ENCODE data around the gene REPS2. TPM values are rescaled to one million over a fixed set of nuclear protein-coding genes. Genes with fewer than 3 reads are reported as not detected.

The REPS2 gene
- total RNA-seq, 4 donors from 2014 or later: 18.2 to 68.4 (median 20.2) TPM

GRCh38 chrX:16981980-16982379 lies 35.5 kb downstream of the REPS2 start:
- Histone ChIP-seq H3K36me3 (no peaks in the 10 kb centered on the region), H3K4me1 (no peaks in the 10 kb centered on the region), H3K27me3 (no peaks in the 10 kb centered on the region), H3K9me3 (no peaks in the 10 kb centered on the region), H3K27ac (no peak overlapping the region), H3K4me3 (no peak overlapping the region)
- TF ChIP-seq POLR2A (IDR thresholded peaks at IDR 0.05): no peak
- TF ChIP-seq, protein P1, sequence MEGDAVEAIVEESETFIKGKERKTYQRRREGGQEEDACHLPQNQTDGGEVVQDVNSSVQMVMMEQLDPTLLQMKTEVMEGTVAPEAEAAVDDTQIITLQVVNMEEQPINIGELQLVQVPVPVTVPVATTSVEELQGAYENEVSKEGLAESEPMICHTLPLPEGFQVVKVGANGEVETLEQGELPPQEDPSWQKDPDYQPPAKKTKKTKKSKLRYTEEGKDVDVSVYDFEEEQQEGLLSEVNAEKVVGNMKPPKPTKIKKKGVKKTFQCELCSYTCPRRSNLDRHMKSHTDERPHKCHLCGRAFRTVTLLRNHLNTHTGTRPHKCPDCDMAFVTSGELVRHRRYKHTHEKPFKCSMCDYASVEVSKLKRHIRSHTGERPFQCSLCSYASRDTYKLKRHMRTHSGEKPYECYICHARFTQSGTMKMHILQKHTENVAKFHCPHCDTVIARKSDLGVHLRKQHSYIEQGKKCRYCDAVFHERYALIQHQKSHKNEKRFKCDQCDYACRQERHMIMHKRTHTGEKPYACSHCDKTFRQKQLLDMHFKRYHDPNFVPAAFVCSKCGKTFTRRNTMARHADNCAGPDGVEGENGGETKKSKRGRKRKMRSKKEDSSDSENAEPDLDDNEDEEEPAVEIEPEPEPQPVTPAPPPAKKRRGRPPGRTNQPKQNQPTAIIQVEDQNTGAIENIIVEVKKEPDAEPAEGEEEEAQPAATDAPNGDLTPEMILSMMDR (IDR thresholded peaks at IDR 0.05): no peak
- no peak for DNase-seq
- intact Hi-C loops (cut with DNase I; ENCODE audit: low total_unique reads): no loop called here

DNA sequence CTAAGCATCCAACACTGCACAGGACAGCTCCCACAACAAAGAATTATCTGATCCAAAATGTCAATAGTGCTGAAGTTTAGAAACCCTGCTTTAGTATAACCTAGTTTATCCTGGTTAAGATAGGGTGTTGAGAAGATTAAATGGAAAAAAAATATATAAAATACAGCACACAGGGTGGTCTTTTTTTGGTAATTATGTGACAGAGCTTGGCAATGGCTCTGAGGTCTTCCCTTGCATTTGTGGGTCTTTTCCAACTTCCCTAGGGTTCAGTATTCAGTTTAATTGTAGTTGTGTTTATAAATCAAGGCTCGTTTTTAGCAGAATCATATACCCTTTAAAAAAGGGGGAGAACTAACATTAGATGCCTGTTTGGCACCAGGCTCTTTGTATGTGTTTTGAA lies 36.6 kb downstream of the REPS2 start:
- Histone ChIP-seq H3K4me1 (no peaks in the 10 kb centered on the region), H3K36me3 (no peaks in the 10 kb centered on the region), H3K27ac (no peak overlapping the region), H3K4me3 (no peak overlapping the region), H3K27me3 (no peaks in the 10 kb centered on the region), H3K9me3 (no peaks in the 10 kb centered on the region)
- intact Hi-C loops (cut with DNase I; ENCODE audit: low total_unique reads): no loop called here
- DNase-seq: no peak
- TF ChIP-seq POLR2A (IDR thresholded peaks at IDR 0.05): no peak
- TF ChIP-seq, protein P1 (IDR thresholded peaks at IDR 0.05): no peak

DNA sequence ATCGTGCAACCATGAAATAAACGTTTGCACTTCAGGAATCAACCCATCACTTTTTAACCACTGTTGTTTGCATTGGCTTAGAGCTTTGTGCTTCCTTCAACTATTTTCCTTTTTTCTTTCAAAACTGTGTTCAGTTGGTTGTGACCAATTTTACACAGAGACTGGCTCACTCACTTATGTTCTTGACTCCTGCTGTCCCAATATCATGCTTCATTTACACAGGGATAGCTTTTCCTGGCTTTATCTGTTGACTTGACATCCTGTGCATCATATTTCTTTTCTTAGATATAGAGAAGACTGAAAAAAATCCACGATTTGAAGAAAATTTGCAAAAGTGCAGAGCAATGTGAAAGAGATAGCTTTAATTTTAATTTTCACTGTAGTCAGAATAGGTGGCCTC lies 38.8 kb downstream of the REPS2 start:
- Histone ChIP-seq H3K4me1 (no peaks in the 10 kb centered on the region), H3K36me3 (no peaks in the 10 kb centered on the region), H3K27ac (no peak overlapping the region), H3K27me3 (no peaks in the 10 kb centered on the region), H3K9me3 (no peaks in the 10 kb centered on the region), H3K4me3 (no peak overlapping the region)
- no peak for DNase-seq
- no peak for TF ChIP-seq POLR2A (IDR thresholded peaks at IDR 0.05)
- TF ChIP-seq, protein P1 (IDR thresholded peaks at IDR 0.05): no peak
- intact Hi-C loops (cut with DNase I; ENCODE audit: low total_unique reads): no loop called here

GRCh38 chrX:16986169-16986568 lies 39.7 kb downstream of the REPS2 start:
- no peak for DNase-seq
- Histone ChIP-seq H3K27ac (no peak overlapping the region), H3K9me3 (no peaks in the 10 kb centered on the region), H3K27me3 (no peaks in the 10 kb centered on the region), H3K4me1 (no peaks in the 10 kb centered on the region), H3K4me3 (no peak overlapping the region), H3K36me3 (no peaks in the 10 kb centered on the region)
- TF ChIP-seq, protein P1 (IDR thresholded peaks at IDR 0.05): no peak
- no peak for TF ChIP-seq POLR2A (IDR thresholded peaks at IDR 0.05)
- intact Hi-C loops (cut with DNase I; ENCODE audit: low total_unique reads): no loop called here

DNA sequence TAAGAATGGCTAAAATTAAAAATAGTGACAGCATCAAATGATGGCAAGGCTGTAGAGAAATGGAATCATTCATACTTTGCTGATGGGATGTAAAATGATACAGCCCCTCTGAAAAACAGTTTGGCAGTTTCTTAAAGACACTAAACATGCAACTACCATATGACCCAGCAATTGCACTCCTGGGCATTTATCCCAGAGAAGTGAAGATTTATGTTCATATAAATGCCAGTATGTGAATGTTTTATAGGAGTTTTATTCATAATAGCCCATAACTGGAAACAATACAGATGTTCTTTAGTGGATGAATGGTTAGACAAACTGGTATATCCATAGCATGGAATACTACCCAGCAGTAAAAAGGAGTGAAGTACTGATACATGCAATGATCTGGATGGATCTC lies 43.3 kb downstream of the REPS2 start:
- intact Hi-C loops (cut with DNase I; ENCODE audit: low total_unique reads): no loop called here
- no peak overlapping the region for H3K4me3 ChIP-seq
- TF ChIP-seq, protein P1 (IDR thresholded peaks at IDR 0.05): no peak
- TF ChIP-seq POLR2A (IDR thresholded peaks at IDR 0.05): no peak

More for the DNA sequence above, 43.3 kb downstream of the REPS2 start:
- H3K36me3 ChIP-seq: no peaks in the 10 kb centered on the region
- H3K9me3 ChIP-seq: no peaks in the 10 kb centered on the region
- no peak overlapping the region for H3K27ac ChIP-seq
- no peak for DNase-seq
- no peaks in the 10 kb centered on the region for H3K4me1 ChIP-seq
- H3K27me3 ChIP-seq: no peaks in the 10 kb centered on the region
